GM23338 (cell line): ENCODE data around the gene LRRC34. TPM values are rescaled to one million over a fixed set of nuclear protein-coding genes. Genes with fewer than 3 reads are reported as not detected.

Experiments
- ATAC-seq: fragments of 200-7000 bp; cut with Tn5 transposase; 3 replicates; pipeline ENCODE4 v1.9.1; 2020
- DNase-seq: peaks from one replicate; pipeline ENCODE4 v3.0.0-alpha.2; 2015; ENCODE audit warnings: low spot score
- H2AFZ ChIP-seq: fragments of 200-600 bp; sonication (generic); 2 replicates; pipeline ENCODE4 v1.8.0; 2016; ENCODE audit warnings: antibody characterized with exemption, mild to moderate bottlenecking, moderate library complexity
- H3F3A ChIP-seq: fragments of 200-600 bp; sonication (generic); replicated peaks from 2 replicates; pipeline ENCODE4 v1.8.0; 2017; ENCODE audit warnings: antibody characterized with exemption, mixed run types, low read depth
- H3K27ac ChIP-seq: fragments of 200-600 bp; sonication (generic); 2 replicates; pipeline ENCODE4 v1.6.1; 2016; ENCODE audit warnings: low read depth
- H3K27me3 ChIP-seq: fragments of 200-600 bp; sonication (generic); 2 replicates; pipeline ENCODE4 v1.8.0; 2016; ENCODE audit warnings: mild to moderate bottlenecking, mixed run types, moderate library complexity; ENCODE audit not compliant: insufficient read depth
- H3K36me3 ChIP-seq: fragments of 200-600 bp; sonication (generic); 2 replicates; pipeline ENCODE4 v1.8.0; 2016; ENCODE audit warnings: mild to moderate bottlenecking; ENCODE audit not compliant: insufficient read depth
- H3K4me1 ChIP-seq: fragments of 200-600 bp; sonication (generic); 2 replicates; pipeline ENCODE4 v1.8.0; 2016; ENCODE audit warnings: mild to moderate bottlenecking, moderate library complexity; ENCODE audit not compliant: insufficient read depth
- H3K4me2 ChIP-seq: fragments of 200-600 bp; sonication (generic); 2 replicates; pipeline ENCODE4 v1.7.1; 2017; ENCODE audit warnings: mixed run types
- H3K4me3 ChIP-seq: fragments of 200-600 bp; sonication (generic); 2 replicates; pipeline ENCODE4 v1.6.1; 2016; ENCODE audit warnings: mixed run types
- H3K79me2 ChIP-seq: fragments of 200-600 bp; sonication (generic); replicated peaks from 2 replicates; pipeline ENCODE4 v1.8.0; 2017; ENCODE audit warnings: mild to moderate bottlenecking; ENCODE audit not compliant: insufficient read depth
- H3K9me2 ChIP-seq: fragments of 200-600 bp; sonication (generic); 2 replicates; pipeline ENCODE4 v1.8.0; 2017; ENCODE audit not compliant: insufficient read depth
- H4K20me1 ChIP-seq: fragments of 200-600 bp; sonication (generic); replicated peaks from 2 replicates; pipeline ENCODE4 v1.8.0; 2017; ENCODE audit warnings: mild to moderate bottlenecking; ENCODE audit not compliant: insufficient read depth
- H3K27ac Mint-ChIP-seq: 2 replicates; pipeline ENCODE4 v1.8.0; 2020; ENCODE audit warnings: inconsistent platforms, mild to moderate bottlenecking, moderate library complexity, mixed read lengths
- H3K27me3 Mint-ChIP-seq: 3 replicates; pipeline ENCODE4 v1.8.0; 2022; ENCODE audit warnings: low read depth, mild to moderate bottlenecking, moderate library complexity, mixed read lengths, inconsistent platforms; ENCODE audit not compliant: insufficient read depth, poor library complexity
- H3K36me3 Mint-ChIP-seq: 3 replicates; pipeline ENCODE4 v1.8.0; 2021; ENCODE audit warnings: low read depth, mild to moderate bottlenecking, inconsistent platforms, moderate library complexity, mixed read lengths
- H3K4me1 Mint-ChIP-seq: 3 replicates; pipeline ENCODE4 v1.8.0; 2020; ENCODE audit warnings: mild to moderate bottlenecking, inconsistent platforms, mixed read lengths
- H3K4me3 Mint-ChIP-seq: 3 replicates; pipeline ENCODE4 v1.8.0; 2021; ENCODE audit warnings: moderate library complexity, mild to moderate bottlenecking, inconsistent platforms, mixed read lengths
- H3K9me3 Mint-ChIP-seq: 3 replicates; pipeline ENCODE4 v1.8.0; 2020; ENCODE audit warnings: moderate library complexity, mild to moderate bottlenecking, inconsistent platforms, mixed read lengths
- CREB1 ChIP-seq: fragments of 250-450 bp; sonication (Bioruptor Pico); IDR thresholded peaks from 2 replicates; pipeline ENCODE4 v1.5.0; 2020; ENCODE audit warnings: low read depth, mild to moderate bottlenecking, moderate library complexity
- CTCF ChIP-seq, 2 experiments: fragments of 200-600 bp in 1 of 2; sonication (generic) in 1 of 2; conservative IDR thresholded peaks; 2 replicates each; pipeline versions ENCODE4 v1.5.1 to v1.6.1; 2016 to 2017; ENCODE audit warnings: antibody characterized with exemption in 2 of 2, low read depth in 2 of 2, mild to moderate bottlenecking in 2 of 2, moderate library complexity in 1 of 2
- ETS1 ChIP-seq: IDR thresholded peaks from 2 replicates; pipeline ENCODE4 v1.6.1; 2016; ENCODE audit warnings: antibody characterized with exemption
- EZH2 ChIP-seq: fragments of 200-600 bp; sonication (generic); IDR thresholded peaks from one replicate; pipeline ENCODE4 v1.8.0; 2017; ENCODE audit warnings: antibody characterized with exemption, mild to moderate bottlenecking, low read depth; ENCODE audit not compliant: unreplicated experiment
- EZH2phosphoT487 ChIP-seq: fragments of 200-600 bp; sonication (generic); IDR thresholded peaks from one replicate; pipeline ENCODE4 v1.8.1; 2018; ENCODE audit warnings: antibody characterized with exemption; ENCODE audit not compliant: unreplicated experiment
- JUNB ChIP-seq: IDR thresholded peaks from one replicate; pipeline ENCODE4 v1.6.1; 2016; ENCODE audit warnings: antibody characterized with exemption; ENCODE audit not compliant: unreplicated experiment
- NANOG ChIP-seq: IDR thresholded peaks from 2 replicates; pipeline ENCODE4 v1.6.1; 2016; ENCODE audit warnings: antibody characterized with exemption, borderline replicate concordance
- POLR2AphosphoS5 ChIP-seq: IDR thresholded peaks from 2 replicates; pipeline ENCODE4 v1.6.1; 2016; ENCODE audit warnings: antibody characterized with exemption, low read depth
- REST ChIP-seq: IDR thresholded peaks from one replicate; pipeline ENCODE4 v1.6.1; 2018; ENCODE audit warnings: antibody characterized with exemption; ENCODE audit not compliant: unreplicated experiment
- STAT1 ChIP-seq: IDR thresholded peaks from one replicate; pipeline ENCODE4 v1.6.1; 2016; ENCODE audit warnings: antibody characterized with exemption; ENCODE audit not compliant: unreplicated experiment
- ZNF114 ChIP-seq: fragments of 250-450 bp; sonication (Bioruptor Pico); IDR thresholded peaks from 2 replicates; pipeline ENCODE4 v1.5.0; 2020; ENCODE audit warnings: mild to moderate bottlenecking, moderate library complexity
- ZNF331 ChIP-seq: fragments of 250-450 bp; sonication (Bioruptor Pico); IDR thresholded peaks from 2 replicates; pipeline ENCODE4 v1.5.0; 2020; ENCODE audit warnings: low read depth, mild to moderate bottlenecking, moderate library complexity
- ZNF462 ChIP-seq: fragments of 250-450 bp; sonication (Bioruptor Pico); IDR thresholded peaks from 2 replicates; pipeline ENCODE4 v1.5.0; 2020; ENCODE audit warnings: mild to moderate bottlenecking, moderate library complexity
- polyA plus RNA-seq: library from polyadenylated mRNA; unstranded; fragments of >200 nt; fragmentation: Nextera tagmentation; extraction: Ambion mirVana; gene quantifications from 2 replicates; pipeline ENCODE4 v1.2.1, GENCODE V29; 2016
- total RNA-seq: library from RNA; depleted of rRNA; stranded (reverse); fragments of >200 nt; shearing (Covaris generic); gene quantifications from 2 replicates; pipeline ENCODE4 v1.2.3, GENCODE V29; 2014

LRRC34 gene
- total and polyA plus RNA-seq, 2 experiments from 2014 or later = 9.1 to 15.7 TPM

GRCh38 chr3:169842960-169843359, 30.3 kb upstream of the LRRC34 start:
- Mint-ChIP-seq H3K36me3 (no peaks in the 10 kb centered on the region), H3K4me3 (no peak overlapping the region), H3K9me3 (no peaks in the 10 kb centered on the region; the same call in 2 of the 3 replicates), H3K4me1 (peaks cover 2% of the 10 kb centered on the region; the same call in 1 of the 3 replicates), H3K27me3 (no peaks in the 10 kb centered on the region), H3K27ac (no peak overlapping the region)
- no peak overlapping the region; the same call in 1 of the 2 replicates for H2AFZ ChIP-seq
- no peaks in the 10 kb centered on the region for H3K79me2 ChIP-seq
- H3K27ac ChIP-seq = no peak overlapping the region
- no peak for ATAC-seq
- H4K20me1 ChIP-seq = no peaks in the 10 kb centered on the region
- H3K4me1 ChIP-seq = peaks cover 7% of the 10 kb centered on the region; the same call in 1 of the 2 replicates
- no peak overlapping the region for H3K4me3 ChIP-seq
- H3K27me3 ChIP-seq = no peaks in the 10 kb centered on the region
- DNase-seq = no peak
- H3K36me3 ChIP-seq = no peaks in the 10 kb centered on the region
- H3K9me2 ChIP-seq = no peaks in the 10 kb centered on the region
- no peak for TF ChIP-seq EZH2
- no peak for TF ChIP-seq CTCF (conservative IDR thresholded peaks at IDR 0.05; ENCODE audit: low read depth in 2 of 2)
- TF ChIP-seq REST = no peak
- no peak for TF ChIP-seq ZNF462 (CRISPR knock-in tag)
- no peak for TF ChIP-seq POLR2AphosphoS5
- TF ChIP-seq CREB1 (CRISPR knock-in tag) = no peak
- TF ChIP-seq JUNB = no peak
- TF ChIP-seq NANOG = no peak
- TF ChIP-seq ETS1 = no peak
- TF ChIP-seq ZNF114 (CRISPR knock-in tag) = no peak
- no peak for TF ChIP-seq ZNF331 (CRISPR knock-in tag)
- TF ChIP-seq STAT1 = no peak
- no peak for TF ChIP-seq EZH2phosphoT487
- H3F3A ChIP-seq = no peaks in the 10 kb centered on the region
- no peak overlapping the region for H3K4me2 ChIP-seq
